ENCODE measurements around the gene SNX33.

Gene SNX33

DNA sequence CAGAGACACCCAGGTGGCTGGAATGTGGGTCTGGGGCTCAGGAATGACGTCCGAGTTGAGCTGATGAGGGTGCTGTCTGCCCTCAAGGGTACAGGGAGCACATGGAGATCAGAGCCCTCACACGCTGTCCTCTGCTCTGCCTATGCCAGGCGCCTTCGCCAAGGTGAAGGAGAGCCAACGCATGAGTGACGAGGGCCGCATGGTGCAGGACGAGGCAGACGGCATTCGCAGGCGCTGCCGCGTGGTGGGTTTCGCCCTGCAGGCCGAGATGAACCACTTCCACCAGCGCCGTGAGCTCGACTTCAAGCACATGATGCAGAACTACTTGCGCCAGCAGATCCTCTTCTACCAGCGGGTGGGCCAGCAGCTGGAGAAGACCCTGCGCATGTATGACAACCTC, 9.1 kb downstream of the SNX33 start:
- H3K4me3 ChIP-seq (ENCODE audit: low read depth, low read length), result no peak overlapping the region
- TF ChIP-seq, protein P1, sequence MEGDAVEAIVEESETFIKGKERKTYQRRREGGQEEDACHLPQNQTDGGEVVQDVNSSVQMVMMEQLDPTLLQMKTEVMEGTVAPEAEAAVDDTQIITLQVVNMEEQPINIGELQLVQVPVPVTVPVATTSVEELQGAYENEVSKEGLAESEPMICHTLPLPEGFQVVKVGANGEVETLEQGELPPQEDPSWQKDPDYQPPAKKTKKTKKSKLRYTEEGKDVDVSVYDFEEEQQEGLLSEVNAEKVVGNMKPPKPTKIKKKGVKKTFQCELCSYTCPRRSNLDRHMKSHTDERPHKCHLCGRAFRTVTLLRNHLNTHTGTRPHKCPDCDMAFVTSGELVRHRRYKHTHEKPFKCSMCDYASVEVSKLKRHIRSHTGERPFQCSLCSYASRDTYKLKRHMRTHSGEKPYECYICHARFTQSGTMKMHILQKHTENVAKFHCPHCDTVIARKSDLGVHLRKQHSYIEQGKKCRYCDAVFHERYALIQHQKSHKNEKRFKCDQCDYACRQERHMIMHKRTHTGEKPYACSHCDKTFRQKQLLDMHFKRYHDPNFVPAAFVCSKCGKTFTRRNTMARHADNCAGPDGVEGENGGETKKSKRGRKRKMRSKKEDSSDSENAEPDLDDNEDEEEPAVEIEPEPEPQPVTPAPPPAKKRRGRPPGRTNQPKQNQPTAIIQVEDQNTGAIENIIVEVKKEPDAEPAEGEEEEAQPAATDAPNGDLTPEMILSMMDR (IDR thresholded peaks at IDR 0.05; ENCODE audit: low read depth, low read length), result no peak

DNA sequence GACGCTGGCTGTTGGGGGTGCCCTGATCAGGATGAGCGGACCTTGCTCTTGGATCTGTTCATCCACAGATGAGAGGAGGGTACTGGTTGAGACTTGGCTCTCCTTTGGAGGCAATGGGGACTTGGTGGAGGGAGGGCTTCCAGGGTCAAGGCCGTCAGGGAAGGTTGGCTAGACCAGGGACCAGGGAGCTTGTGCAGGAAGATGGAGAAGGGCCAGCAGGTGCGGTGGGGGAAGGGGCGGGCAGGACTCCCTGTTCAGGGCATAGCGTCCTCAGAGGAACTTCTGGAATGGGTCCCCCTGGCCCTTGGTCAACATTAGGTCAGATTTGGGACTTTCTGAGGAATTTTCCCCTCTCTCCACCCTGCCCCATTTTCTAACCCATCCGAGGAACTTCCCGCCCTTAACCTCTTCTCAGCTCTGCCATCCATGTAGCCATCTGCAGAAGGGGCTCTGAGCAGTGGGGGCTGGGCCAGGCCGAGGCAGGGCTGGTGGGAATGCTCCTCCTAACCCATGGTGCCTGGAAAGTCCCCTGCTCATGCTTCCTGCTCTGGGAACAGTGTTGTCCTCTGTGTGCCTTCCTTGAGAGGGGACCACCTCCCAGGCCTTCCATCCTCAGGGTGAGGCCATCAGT, 11.5 kb downstream of the SNX33 start:
- no peak overlapping the region for H3K4me3 ChIP-seq (ENCODE audit: low read depth, low read length)
- TF ChIP-seq, protein P1 (IDR thresholded peaks at IDR 0.05; ENCODE audit: low read depth, low read length), result no peak

GRCh38 chr15:75659928-75660645, 12.4 kb downstream of the SNX33 start:
- TF ChIP-seq, protein P1 (IDR thresholded peaks at IDR 0.05; ENCODE audit: low read depth, low read length), result no peak
- no peak overlapping the region for H3K4me3 ChIP-seq (ENCODE audit: low read depth, low read length)

DNA sequence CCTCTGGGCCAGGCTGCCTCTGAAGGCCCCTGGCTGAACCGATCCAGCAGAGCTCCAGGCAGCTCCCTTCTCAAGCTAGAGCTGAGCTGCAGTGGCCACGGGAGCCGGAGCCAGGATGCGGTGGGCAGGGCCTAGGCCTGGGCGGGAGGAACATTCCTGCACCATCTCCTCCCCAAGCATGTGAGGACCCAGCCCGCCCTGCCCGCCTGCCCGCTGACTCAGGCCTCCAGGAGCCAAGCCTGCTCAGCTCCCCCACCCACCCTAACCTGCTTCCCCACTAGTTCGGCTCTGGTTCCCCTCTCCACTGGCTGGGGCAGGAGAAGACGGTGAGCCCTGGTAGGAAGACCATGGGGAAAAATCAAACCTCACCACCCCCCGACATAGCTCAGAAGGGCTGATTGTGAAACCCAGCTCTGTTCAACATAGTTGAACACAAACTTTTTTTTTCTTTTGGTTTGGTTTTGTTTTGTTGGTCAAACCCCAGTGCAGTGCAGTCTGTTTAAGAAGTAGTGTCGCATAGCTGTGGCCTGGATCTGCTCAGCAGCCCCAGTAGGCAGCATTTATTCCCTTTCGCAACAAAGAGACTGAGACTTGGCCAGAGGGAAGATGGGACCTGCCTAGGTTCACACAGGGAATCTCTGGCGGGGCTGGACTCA, 13.5 kb downstream of the SNX33 start:
- 0 out of 2 replicates have a peak overlapping the region, but pooled peaks have one; percentile 1 for H3K4me3 ChIP-seq (ENCODE audit: low read depth, low read length)
- TF ChIP-seq, protein P1 (IDR thresholded peaks at IDR 0.05; ENCODE audit: low read depth, low read length), result no peak

- TF ChIP-seq, protein P1 (IDR thresholded peaks at IDR 0.05; ENCODE audit: low read depth, low read length), result no peak
- H3K4me3 ChIP-seq (ENCODE audit: low read depth, low read length), result 0 out of 2 replicates have a peak overlapping the region, but pooled peaks have one; percentile 1
Observed at GRCh38 chr15:75661756-75662140, 14.0 kb downstream of the SNX33 start.

GRCh38 chr15:75662823-75663519, 15.3 kb downstream of the SNX33 start:
- no peak overlapping the region for H3K4me3 ChIP-seq (ENCODE audit: low read depth, low read length)
- TF ChIP-seq, protein P1 (IDR thresholded peaks at IDR 0.05; ENCODE audit: low read depth, low read length), result no peak
